SKM-1 treated with dmso at 0.1 percent for 144 hours (cell line): ENCODE measurements around the gene SORT1.
"Not testable (repeated sequence)": the region's sequence is repeated elsewhere in the genome, so short reads cannot be mapped to it uniquely, and the experiment has no call there.

Experiments
- DNase-seq: peaks from one replicate; lab custom pipeline; 2025; ENCODE audit not compliant: unreplicated experiment; lab: John Stamatoyannopoulos, UW

Gene SORT1

DNA sequence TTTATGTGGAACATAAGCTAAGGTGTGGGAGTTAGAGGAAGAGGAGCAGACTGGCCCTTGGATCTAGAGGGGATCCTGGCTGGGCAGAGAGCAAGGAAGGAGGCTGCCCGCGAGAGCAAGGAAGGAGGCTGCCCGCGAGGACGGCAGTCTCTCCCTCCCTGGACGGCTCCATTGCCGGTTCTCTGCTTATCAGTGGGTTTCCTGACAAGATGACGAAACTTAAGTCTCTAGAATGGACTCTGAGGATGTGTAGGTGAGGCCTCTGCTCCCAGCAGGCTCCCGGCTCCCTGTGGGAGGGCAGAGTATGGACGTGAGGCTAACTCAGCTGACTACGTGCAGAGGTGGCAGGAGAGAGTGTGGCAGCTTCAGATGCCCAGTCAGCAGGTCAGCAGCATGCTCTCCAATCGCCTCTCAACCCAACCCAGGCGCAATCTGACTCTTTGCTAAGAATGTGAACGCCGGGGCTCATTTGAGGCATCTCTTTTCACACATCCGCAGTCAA is 97.0 kb downstream of the SORT1 start:
- DNase-seq = no peak

DNA sequence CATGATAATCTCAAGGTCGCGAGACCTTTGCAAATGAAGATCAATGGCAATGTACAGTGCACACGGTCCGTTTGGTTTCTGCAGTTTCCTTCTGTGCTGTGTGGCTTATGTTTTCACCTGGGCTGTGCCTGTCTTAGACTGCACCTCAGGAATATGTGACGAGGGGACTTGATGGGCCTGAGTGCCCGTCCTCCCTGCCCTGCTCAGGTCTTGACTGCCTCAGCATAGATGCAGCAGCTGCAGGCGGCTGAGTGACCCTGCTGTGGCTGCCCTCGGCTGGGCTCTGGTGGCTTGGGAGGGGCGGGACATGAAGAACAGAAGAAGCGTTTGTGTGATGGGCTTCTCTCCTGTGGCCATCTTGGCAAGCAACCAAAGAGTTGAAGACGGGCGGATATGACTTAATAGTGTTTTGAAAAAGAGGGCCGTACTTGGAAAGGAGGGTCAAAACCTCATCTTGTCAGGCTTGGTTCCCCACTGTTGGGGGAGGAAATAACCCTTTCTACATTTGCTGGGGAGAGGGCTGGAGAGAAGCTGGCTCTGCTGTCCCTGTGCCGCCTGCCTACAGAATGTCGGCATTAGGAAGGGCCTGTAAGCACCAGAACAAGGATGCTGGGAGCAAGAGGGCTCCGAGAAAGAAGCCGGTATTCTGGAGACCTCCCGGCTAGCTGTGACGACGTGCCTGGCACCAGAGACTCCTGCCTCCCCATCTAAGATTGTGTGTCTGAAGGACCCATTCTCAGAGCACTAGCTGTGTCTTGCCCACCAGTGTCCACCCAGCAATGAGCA is 98.0 kb downstream of the SORT1 start:
- no peak for DNase-seq

DNA sequence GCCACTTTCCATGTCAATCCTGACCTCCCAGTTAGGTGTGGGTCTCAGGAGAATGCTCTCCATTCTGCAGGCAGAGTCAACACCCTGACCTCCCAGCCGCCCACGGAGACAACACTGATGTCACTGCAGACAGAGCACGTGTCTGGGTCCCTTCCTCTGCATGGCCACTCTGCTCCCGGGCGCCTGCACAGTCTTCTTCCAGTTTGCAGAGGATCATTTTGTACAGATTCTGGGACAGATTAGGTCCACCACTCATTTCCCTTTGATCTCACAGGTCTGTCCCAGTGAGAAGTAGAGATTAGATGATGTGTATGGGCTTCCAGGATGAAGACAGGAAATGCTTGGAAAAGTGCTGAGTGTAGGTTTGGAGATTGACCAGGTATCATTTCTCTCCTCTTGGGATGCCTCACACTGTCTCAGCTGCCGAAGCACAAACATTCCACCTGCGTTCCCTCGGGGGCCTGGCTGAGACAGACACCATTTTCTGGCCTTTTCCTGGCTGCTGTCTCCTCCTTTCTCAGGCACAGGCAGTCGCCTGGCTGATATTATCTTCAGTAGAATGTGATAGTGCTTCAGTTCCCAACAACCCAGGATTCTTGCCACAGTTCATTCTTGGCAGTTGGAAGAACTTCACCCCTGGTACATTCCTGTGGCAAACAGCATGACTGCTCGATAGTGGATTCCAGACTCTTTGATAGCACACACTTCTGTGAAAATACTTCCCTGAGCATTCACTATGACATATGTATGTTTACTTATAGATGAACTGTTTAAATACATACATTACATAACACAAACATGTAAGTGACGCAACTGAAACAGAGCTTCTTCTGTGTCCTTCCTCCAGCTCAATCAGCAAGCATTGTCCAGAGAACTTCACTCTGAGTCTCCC is 98.8 kb downstream of the SORT1 start:
- DNase-seq = no peak

DNA sequence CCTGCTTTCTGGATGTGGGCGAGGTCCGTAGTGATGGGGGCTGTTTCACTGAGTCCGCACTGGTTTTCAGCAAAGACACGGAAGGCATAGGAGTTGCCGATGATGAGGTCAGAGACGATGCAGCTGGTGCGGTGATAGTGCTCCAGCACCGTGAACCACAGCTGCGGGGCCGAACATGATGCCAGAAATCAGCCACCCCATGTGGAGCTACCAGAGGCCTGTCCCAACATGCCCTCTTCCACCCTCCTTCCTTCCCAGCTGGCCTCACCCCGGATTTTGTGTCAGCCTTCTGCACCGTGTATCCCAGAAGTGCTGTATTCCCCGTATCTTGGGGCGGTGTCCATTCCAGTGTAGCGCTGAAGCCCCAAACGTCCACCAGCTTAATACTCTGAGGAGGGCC is 100.9 kb downstream of the SORT1 start:
- DNase-seq = no peak

DNA sequence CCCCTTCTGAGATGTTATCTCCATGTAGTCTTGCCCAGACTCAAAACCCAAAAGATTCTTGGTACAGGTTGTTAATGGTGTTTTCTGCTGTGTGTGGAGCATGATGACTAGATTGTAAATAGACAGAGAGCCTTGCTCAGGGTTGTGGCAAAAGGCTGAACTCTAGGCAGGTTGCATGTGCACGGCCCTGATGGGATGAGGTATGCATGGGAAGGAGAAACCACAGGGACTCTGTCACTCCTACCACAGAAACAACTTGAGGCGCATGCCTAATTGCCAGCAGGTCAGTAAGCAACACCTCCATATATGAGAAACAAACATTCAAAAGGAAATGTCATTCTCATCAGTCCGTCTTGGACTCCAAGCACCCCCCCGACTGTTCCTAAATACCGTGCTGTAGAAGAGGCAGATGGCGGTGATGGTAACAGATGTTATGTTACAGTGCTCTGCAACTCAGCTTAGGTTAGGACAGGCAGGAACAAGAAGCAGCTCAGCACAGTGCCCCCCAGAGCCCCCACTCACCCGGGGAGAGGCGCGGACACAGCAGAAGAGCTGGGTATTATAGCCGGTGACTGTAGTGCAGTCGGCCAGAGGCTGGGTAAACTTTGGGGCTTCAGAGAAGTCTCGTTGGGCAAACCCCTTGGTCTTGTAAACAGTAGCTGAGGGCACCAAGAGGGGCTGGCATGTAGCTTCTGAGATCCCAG is 101.9 kb downstream of the SORT1 start:
- DNase-seq = no peak

DNA sequence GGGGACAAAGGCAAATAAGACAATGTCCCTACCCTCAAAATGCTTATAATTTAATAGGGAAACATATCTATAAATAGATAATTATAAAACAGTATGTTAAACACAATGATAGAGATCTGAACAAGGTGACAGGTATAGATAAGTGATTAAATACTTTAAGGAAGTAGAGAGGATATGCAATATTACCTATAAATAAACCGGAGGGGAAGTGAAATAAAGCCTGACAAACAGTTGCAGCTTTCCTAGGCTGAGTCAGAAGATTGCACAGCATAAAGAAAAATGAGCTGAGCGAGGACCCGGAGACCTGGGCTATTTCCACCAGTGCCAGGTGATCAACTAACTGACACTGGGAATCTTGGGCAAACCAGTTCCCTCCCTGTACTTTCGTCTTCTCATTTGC is 103.2 kb downstream of the SORT1 start:
- peak; percentile 37 for DNase-seq

DNA sequence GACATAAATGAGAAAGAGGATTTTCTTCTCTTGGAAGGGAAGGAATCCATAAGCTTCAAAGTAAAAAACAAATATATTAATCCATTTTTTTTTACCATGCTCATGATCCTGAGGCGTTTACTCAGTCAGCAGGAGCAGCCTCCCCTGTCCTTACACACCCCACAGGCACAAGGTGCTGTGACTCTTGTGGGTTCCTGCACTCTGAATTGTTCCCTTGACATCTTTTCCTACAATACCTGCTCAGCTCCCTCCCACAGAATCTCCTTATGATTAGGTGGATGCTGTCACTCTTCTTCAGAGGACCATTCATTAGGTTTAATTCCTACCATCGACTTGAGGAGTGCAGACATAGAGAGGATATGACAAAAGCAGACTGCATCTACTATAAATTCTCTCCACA is 104.7 kb downstream of the SORT1 start:
- no peak for DNase-seq

DNA sequence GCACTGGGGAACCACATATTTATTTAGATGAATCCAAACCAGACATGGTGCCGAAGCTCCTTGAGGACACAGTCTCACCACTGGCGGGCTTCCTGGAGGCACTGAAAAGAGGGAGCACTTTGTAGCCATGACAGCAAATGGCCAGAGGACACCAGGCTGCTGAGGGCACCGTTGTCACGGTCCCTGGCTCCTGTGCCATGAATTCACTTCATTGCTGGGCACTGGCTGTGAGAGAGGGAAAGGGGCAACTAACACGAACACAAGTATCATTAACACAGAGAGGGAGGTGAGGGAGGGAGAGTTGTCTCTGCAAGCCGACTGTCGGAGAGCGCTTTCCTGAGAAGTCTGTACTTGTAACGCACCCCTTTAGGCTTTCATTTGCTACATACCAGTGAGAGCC is 105.4 kb downstream of the SORT1 start:
- no peak for DNase-seq

DNA sequence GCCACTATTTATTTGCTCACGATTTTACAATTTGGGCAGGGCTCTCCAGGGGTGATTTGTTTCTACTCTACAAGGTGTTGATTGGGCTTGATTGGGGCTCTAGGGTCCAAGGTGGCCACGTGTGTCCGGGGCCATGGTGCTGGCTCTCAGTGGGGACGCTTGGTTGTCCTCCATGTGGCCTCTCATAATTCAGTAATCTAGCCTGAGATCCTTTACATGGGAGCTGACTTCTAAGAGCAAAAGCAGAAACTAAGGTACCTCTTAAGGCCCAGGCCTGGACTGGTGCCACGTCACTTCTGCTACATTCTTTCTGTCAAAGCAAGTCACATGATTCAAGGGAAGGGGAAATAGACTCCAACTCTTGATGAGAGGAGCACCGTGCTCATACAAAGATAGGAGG is 106.7 kb downstream of the SORT1 start:
- peak; percentile 80 for DNase-seq

DNA sequence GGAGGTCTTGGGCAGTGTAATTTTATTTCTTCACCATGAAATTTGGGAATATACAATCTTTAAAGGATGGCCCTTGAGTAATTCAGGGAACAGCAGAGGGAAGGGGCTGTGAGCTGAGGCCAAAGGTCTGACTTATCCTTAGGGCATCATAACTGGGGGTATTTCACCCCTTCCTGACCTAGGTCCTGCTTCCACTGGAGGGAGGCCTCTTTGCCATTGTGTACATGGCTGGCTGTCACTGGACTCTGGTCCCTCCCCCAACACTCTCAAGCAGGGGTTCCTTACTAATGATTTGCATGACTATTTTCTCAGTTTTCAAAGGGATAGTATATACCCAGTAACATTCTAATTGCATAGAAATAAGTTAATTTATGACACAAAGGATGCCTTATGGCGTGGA is 107.6 kb downstream of the SORT1 start:
- DNase-seq = no peak

DNA sequence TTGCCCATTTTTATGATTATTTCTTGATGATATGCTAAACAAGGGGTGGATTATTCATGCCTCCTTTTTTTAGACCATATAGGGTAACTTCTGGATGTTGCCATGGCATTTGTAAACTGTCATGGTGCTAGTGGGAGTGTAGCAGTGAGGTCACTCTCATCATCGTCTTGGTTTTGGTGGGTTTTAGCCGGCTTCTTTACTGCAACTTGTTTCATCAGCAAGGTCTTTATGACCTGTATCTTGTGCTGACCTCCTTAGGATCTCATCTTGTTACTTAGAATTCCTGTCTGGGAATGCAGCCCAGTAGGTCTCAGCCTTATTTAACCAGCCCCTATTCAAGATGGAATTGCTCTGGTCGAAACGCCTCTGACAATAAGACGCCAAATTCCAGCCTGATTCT is 111.0 kb downstream of the SORT1 start:
- not testable (repeated sequence) for DNase-seq

DNA sequence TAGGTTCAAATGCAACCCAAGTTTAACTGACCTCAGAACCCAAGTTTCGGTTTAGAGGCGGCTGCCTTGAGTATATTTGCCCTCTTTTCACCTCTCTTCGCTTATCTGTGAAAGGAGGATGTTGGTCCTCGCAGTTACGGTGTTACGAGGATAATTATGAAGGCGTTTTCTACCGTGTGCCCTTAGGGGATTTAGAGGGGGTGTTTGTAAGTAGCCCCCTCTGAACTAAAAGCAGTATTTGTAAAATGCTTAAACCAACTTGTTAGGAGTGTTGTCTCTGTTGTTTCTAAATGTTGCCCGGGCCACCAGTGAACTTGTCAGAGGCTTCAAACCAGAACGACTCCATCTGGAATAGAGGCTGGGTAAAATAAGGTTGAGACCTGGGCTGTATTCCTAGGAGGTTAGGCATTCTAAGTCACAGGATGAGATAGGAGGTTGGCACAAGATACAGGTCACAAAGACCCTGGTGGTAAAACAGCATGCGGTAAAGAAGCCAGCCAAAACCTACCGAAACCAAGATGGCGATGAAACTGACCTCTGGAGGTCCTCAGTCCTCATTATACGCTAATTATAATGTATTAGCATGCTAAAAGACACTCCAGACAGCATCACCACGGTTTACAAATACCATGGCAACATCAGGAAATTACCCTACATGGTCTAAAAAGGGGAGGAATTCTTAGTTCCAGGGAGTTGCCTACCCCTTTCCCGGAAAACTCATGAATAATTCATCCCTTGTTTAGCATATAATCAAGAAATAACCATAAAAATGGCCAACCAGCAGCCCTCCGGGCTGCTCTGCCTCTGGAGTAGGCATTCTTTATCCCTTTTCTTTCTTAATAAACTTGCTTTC is 113.7 kb downstream of the SORT1 start:
- no peak for DNase-seq

DNA sequence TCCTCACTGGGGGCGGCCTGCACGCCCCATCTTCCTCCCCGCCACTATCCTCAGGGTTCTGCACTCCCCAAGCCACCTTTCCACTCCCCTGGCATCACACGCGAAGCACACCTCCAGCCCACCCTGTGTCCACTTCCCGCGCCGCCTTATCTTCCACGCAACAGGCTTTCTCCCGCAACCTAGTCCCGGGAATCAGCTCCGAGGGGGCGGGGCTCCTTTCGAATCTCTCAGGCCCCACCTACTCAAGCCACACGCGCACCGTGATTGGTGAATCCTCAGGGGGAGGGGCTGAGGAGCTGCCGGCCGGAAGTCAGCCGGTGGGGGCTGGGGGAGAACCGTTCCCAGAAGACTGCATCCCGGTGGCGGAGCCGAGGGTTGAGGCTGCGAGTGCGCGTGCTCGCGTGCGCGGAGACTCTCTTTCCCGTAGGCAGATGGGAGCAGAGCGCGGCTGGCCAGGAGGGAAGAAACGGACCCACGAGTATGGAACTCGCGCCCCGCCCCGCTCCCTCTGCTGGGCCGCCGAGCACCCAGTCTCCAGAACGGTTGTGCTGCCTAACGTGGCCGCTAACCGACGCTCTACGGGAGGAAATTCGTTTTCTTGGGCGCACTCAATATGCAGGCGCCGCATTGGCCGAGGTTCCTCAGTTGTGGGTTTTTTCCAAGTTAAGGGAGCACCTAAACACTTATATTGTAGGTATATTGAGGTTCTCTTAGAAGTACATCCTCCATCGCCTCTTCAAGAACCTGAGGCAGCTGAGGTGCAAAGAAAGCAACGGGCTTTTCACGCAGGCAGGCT is 114.6 kb downstream of the SORT1 start, which contains the start of gene PSRC1:
TSS of gene PSRC1 (minus strand) at position 194 of the 796 bp plus-strand sequence.
- DNase-seq = peak; percentile 86

DNA sequence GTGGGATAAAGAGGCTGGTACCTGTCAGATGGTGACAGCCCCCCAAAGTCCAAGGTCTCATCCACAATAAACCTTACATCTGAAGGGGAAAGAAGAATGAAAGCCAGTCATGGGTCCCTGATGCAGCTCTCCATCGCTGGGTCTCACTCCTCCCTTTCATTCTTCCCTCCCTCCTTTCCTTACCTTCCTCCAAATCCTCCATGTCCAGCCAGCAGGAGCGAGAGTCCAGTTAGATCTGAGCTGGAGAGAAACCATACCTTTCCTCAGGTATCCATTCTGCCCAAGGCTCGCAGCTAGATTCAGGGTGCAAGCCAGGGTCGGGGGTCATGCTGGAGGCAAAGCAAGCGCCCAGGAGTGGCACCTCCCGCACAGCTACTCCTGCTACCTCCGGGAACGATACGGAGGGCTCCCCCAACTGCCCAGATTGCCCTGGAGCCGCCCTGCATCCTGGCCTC is 115.2 kb downstream of the SORT1 start:
- DNase-seq = no peak

DNA sequence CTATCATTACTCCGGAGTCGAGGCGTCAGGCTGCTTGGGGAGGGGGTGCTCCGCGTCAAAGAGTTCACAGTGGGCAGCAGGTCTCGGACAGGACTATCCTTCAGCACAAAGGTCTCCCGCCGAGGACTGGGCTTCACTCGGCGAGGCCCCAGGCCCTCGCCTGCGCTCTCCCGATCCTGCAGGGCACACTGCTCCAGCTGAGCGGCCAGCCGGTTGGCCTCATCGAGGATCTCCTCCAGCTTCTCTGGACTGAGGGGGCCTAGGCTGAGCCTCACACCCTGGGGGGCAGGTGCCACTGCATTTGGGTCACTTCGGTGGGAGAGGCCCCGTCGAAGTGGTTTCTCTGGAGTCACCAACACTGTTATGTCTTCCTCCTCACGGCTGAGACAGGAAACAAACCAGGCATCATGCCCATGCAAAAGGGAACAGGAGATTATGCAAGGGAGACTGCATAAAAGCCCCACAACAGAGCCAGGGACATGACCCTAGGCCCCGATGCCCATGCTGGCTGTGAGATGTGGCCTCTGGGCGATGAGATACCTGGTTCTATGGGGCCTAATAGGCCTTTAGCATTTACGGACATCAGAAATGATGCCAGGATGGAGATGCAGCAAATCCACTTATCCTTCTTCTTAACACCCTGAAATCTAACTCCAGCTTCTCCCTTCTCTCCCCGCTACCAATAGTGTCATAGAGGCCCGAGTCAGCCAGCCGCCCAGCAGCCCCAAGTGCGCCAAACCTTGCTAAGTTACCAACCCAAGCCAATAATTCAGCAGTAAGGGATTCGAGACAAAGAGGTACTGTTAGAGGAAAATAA is 115.8 kb downstream of the SORT1 start:
- DNase-seq = peak; percentile 46

DNA sequence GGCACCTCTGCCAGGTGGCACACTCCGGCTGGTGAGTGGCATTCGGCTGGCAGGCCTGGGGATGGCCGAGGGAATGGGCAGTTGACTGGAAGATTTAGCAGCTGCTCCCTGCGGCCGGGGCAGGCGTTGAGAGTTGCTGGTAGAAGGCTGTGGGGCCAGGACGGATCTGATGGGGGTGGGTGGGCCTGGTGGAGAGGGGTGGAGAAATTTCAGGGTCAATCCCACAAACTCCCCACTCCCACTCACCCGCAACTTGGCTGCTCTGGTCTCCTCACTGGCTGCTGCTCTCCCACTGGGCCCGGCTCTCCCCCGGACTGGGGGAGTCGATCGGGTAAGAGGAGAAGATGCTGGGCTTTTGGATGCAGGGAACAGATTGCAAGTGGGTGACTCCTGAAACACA is 116.9 kb downstream of the SORT1 start:
- DNase-seq = no peak

DNA sequence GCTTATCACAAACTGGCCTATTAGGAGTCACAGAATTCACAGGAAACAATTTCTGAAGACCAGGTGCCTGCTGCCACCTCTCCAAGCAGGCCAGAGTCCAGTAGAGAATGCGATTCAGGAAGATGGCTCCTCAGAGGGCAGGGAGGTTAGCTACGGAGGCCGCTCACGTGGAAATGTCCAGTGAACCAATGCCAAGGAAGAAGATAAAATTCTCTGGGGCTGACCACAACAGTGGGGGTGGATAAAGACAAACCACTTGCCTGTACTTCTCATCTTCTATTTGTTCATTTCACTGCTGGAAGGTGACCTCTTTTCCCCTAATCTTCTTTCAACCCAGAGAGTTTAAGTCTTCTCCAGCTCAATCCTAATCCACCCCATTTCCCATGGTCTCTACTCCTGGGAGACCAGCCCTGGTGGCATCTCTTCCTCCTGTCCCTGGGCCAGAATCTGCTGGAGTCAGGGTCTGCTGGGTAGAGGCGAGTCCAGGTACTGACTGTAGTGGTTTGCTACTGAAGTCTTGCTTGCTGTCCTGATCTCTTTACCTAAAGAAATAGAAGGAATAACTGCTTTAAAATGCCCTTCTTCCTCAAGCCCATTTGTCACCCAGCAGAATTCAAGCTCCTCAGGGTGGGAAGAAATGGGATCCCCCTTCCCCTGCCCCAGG is 118.0 kb downstream of the SORT1 start:
- DNase-seq = no peak
